ENCODE measurements around the gene TNFRSF6B. TPM values are rescaled to one million over a fixed set of nuclear protein-coding genes. Genes with fewer than 3 reads are reported as not detected.

The TNFRSF6B gene
- total and polyA plus RNA-seq, 2 donors (not counting 1 experiment from before 2014, with no cell fraction given), result 3.8 to 35.2 TPM

GRCh38 chr20:63706027-63706695, 9.7 kb downstream of the TNFRSF6B start:
- H2AFZ ChIP-seq (ENCODE audit: low read length), result no peak overlapping the region
- H4K20me1 ChIP-seq (ENCODE audit: control insufficient read depth, extremely low read depth, insufficient read depth, low read length), result no peaks in the 10 kb centered on the region
- peak overlapping the region; percentile 99 for H3K4me2 ChIP-seq (ENCODE audit: extremely low read depth, insufficient read depth, low read length)
- peak overlapping the region; percentile 62 to 89 (median 74) for H3K4me3 ChIP-seq (replicated peaks in 1 of 4; ENCODE audit: control extremely low read depth in 1 of 4, insufficient read depth in 1 of 4, low read depth in 3 of 4, low read length in 4 of 4)
- no peak for DNase-seq (ENCODE audit: low read depth in 2 of 2)
- peak overlapping the region; percentile 91 for H3K9ac ChIP-seq (ENCODE audit: insufficient read depth, low read length)
- no peaks in the 10 kb centered on the region for H3K27me3 ChIP-seq (ENCODE audit: control insufficient read depth, insufficient read depth, low read length)
- TF ChIP-seq EZH2 (IDR thresholded peaks at IDR 0.05; ENCODE audit: low read length, missing control alignments) (no peak), CTCF (conservative IDR thresholded peaks at IDR 0.05 in 1 of 2, IDR thresholded peaks at IDR 0.05 in 1 of 2; ENCODE audit: low read depth in 1 of 2, low read length in 2 of 2) (no peak)
- peaks cover 9% of the 10 kb centered on the region for H3K4me1 ChIP-seq (ENCODE audit: control insufficient read depth, extremely low read depth, insufficient read depth, low read length)
- no peaks in the 10 kb centered on the region for H3K9me3 ChIP-seq (ENCODE audit: control insufficient read depth, insufficient read depth, low read depth, low read length)
- peaks cover 33% of the 10 kb centered on the region for H3K36me3 ChIP-seq (ENCODE audit: control insufficient read depth, insufficient read depth, low read length)
- peaks cover 53% of the 10 kb centered on the region for H3K79me2 ChIP-seq (ENCODE audit: control insufficient read depth, insufficient read depth, low read length)
- peak overlapping the region; percentile 80 for H3K27ac ChIP-seq (ENCODE audit: insufficient read depth, low read length)

GRCh38 chr20:63706852-63707557, 10.6 kb downstream of the TNFRSF6B start:
- H2AFZ ChIP-seq (ENCODE audit: low read length), result peak overlapping the region; percentile 9
- TF ChIP-seq EZH2 (IDR thresholded peaks at IDR 0.05; ENCODE audit: low read length, missing control alignments) (no peak), CTCF (conservative IDR thresholded peaks at IDR 0.05 in 1 of 2, IDR thresholded peaks at IDR 0.05 in 1 of 2; ENCODE audit: low read depth in 1 of 2, low read length in 2 of 2) (peak; percentile 16 to 25)
- peak in 1 of 2 donors; percentile 31 for DNase-seq (ENCODE audit: low read depth in 2 of 2)

GRCh38 chr20:63707558-63708300, 11.3 kb downstream of the TNFRSF6B start, which contains the start of the genes ARFRP1 and ZGPAT:
ARFRP1 (minus strand) TSS chr20:63707976; CDS start chr20:63707091, 885 bp downstream.
ZGPAT (plus strand) TSS chr20:63708039; CDS start chr20:63708581, 542 bp downstream.
- peak within 1 kb of the TSS; percentile 64 to 89 (median 74) for H3K4me3 ChIP-seq (replicated peaks in 1 of 4; ENCODE audit: control extremely low read depth in 1 of 4, insufficient read depth in 1 of 4, low read depth in 3 of 4, low read length in 4 of 4)
- H3K4me1 ChIP-seq (ENCODE audit: control insufficient read depth, extremely low read depth, insufficient read depth, low read length), result peaks cover 9% of the 10 kb centered on the region
- no peaks in the 10 kb centered on the region for H3K9me3 ChIP-seq (ENCODE audit: control insufficient read depth, insufficient read depth, low read depth, low read length)
- no peaks in the 10 kb centered on the region for H4K20me1 ChIP-seq (ENCODE audit: control insufficient read depth, extremely low read depth, insufficient read depth, low read length)
- peak within 1 kb of the TSS; percentile 9 for H2AFZ ChIP-seq (ENCODE audit: low read length)
- no peaks in the 10 kb centered on the region for H3K27me3 ChIP-seq (ENCODE audit: control insufficient read depth, insufficient read depth, low read length)
- peak within 1 kb of the TSS; percentile 99 for H3K4me2 ChIP-seq (ENCODE audit: extremely low read depth, insufficient read depth, low read length)
- no peak for TF ChIP-seq EZH2 (IDR thresholded peaks at IDR 0.05; ENCODE audit: low read length, missing control alignments)
- no peak for TF ChIP-seq CTCF (conservative IDR thresholded peaks at IDR 0.05 in 1 of 2, IDR thresholded peaks at IDR 0.05 in 1 of 2; ENCODE audit: low read depth in 1 of 2, low read length in 2 of 2)
- H3K79me2 ChIP-seq (ENCODE audit: control insufficient read depth, insufficient read depth, low read length), result peaks cover 61% of the 10 kb centered on the region
- H3K27ac ChIP-seq (ENCODE audit: insufficient read depth, low read length), result peak within 1 kb of the TSS; percentile 80
- peak within 1 kb of the TSS; percentile 91 for H3K9ac ChIP-seq (ENCODE audit: insufficient read depth, low read length)
- peaks cover 37% of the 10 kb centered on the region for H3K36me3 ChIP-seq (ENCODE audit: control insufficient read depth, insufficient read depth, low read length)
- peak; percentile 77 to 79 for DNase-seq (ENCODE audit: low read depth in 2 of 2)

More at GRCh38 chr20:63706852-63707557, 10.6 kb downstream of the TNFRSF6B start:
- Histone ChIP-seq H3K36me3 (ENCODE audit: control insufficient read depth, insufficient read depth, low read length) (peaks cover 36% of the 10 kb centered on the region), H3K4me3 (replicated peaks in 1 of 4; ENCODE audit: control extremely low read depth in 1 of 4, insufficient read depth in 1 of 4, low read depth in 3 of 4, low read length in 4 of 4) (peak overlapping the region; percentile 62 to 89 (median 74)), H3K9me3 (ENCODE audit: control insufficient read depth, insufficient read depth, low read depth, low read length) (no peaks in the 10 kb centered on the region), H3K4me1 (ENCODE audit: control insufficient read depth, extremely low read depth, insufficient read depth, low read length) (peaks cover 9% of the 10 kb centered on the region), H3K4me2 (ENCODE audit: extremely low read depth, insufficient read depth, low read length) (peak overlapping the region; percentile 99), H3K27me3 (ENCODE audit: control insufficient read depth, insufficient read depth, low read length) (no peaks in the 10 kb centered on the region), H3K9ac (ENCODE audit: insufficient read depth, low read length) (peak overlapping the region; percentile 91), H3K27ac (ENCODE audit: insufficient read depth, low read length) (peak overlapping the region; percentile 80), H4K20me1 (ENCODE audit: control insufficient read depth, extremely low read depth, insufficient read depth, low read length) (no peaks in the 10 kb centered on the region), H3K79me2 (ENCODE audit: control insufficient read depth, insufficient read depth, low read length) (peaks cover 57% of the 10 kb centered on the region)

Data from fibroblast of lung (primary cell).